Measurements from ENCODE around the gene FBXL2. TPM values are rescaled to one million over a fixed set of nuclear protein-coding genes. Genes with fewer than 3 reads are reported as not detected.

Gene FBXL2
- polyA plus RNA-seq, 1 donor = 8.0 TPM

DNA sequence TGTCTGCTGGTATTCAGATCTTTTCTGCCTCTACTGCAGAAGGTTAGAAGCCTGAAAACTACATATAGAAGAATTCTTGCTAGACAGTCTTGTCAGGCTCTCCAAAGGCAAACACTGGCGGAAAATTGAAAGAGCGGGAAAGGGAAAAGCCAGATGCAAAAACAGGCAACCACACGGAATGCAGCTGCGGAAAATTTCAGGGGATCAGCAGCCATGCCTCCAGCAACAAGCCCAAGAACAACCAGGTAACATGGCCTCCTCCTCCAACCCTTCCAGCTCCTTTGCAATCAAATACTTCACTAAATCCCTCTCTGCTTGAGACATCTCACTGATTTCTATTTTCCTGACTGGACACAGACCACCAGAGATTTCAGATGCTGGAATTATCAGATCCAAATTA, 153.3 kb downstream of the FBXL2 start:
- DNase-seq = no peak

DNA sequence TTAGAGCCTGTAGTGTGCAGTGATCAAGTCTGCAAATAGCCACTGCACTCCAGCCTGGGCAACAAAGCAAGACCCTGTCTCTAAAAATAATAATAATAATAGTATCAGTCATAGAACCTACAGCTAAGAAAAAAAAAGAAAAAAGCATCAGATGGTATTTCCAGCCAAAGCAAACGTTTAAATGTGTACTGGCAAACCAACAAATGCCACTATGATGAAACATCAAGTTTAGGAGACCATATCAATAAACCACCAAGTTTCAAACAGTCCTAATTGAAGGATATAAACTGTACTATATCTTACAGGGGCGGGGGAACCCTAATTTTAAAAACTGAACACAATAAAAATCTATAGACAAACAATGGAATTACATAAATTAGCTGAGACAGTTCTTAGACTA, 156.6 kb downstream of the FBXL2 start:
- DNase-seq = no peak

Other genes with a start within 250 kb of the FBXL2 start
- gene GLB1, start 180.3 kb upstream of the FBXL2 start, polyA plus RNA-seq (ENCODE audit: insufficient read length) = 27.3 TPM
- 0.68 TPM for gene TMPPE, start 180.3 kb upstream of the FBXL2 start, polyA plus RNA-seq (ENCODE audit: insufficient read length)
- 155 TPM for gene CRTAP, start 163.4 kb upstream of the FBXL2 start, polyA plus RNA-seq (ENCODE audit: insufficient read length)
- gene SUSD5, start 58.6 kb upstream of the FBXL2 start, polyA plus RNA-seq (ENCODE audit: insufficient read length) = 1.2 TPM
- 48.0 TPM for gene UBP1, start 163.0 kb downstream of the FBXL2 start, polyA plus RNA-seq (ENCODE audit: insufficient read length)

All from hindlimb muscle (tissue), 1 donor.